ENCODE results near the gene S100A4. TPM values are rescaled to one million over a fixed set of nuclear protein-coding genes. Genes with fewer than 3 reads are reported as not detected.
"Not testable (repeated sequence)": the region's sequence is repeated elsewhere in the genome, so short reads cannot be mapped to it uniquely, and the experiment has no call there.

The S100A4 gene
- polyA plus RNA-seq, 1 donor: 29.0 TPM

- DNase-seq: no peak
Measured at GRCh38 chr1:153534925-153535241, 10.7 kb downstream of the S100A4 start.

- DNase-seq: no peak
Measured at GRCh38 chr1:153534226-153534924, 11.2 kb downstream of the S100A4 start.

- DNase-seq: no peak
Measured at GRCh38 chr1:153533689-153534201, 11.9 kb downstream of the S100A4 start.

GRCh38 chr1:153532769-153533599, 12.6 kb downstream of the S100A4 start:
- DNase-seq: peak; percentile 86

GRCh38 chr1:153532181-153532580, 13.4 kb downstream of the S100A4 start:
- no peak for DNase-seq

GRCh38 chr1:153531638-153532037, 14.0 kb downstream of the S100A4 start:
- DNase-seq: no peak

- DNase-seq: no peak
Measured at GRCh38 chr1:153527683-153528040, 17.9 kb downstream of the S100A4 start.

GRCh38 chr1:153527023-153527682, 18.5 kb downstream of the S100A4 start:
- no peak for DNase-seq

GRCh38 chr1:153526132-153526543, 19.5 kb downstream of the S100A4 start:
- DNase-seq: no peak

GRCh38 chr1:153525088-153525728, 20.4 kb downstream of the S100A4 start:
- no peak for DNase-seq

- DNase-seq: not testable (repeated sequence)
Measured at GRCh38 chr1:153522353-153523048, 23.1 kb downstream of the S100A4 start.

GRCh38 chr1:153521808-153522207, 23.8 kb downstream of the S100A4 start:
- not testable (repeated sequence) for DNase-seq

- no peak for DNase-seq
Measured at GRCh38 chr1:153520818-153521476, 24.7 kb downstream of the S100A4 start.

- DNase-seq: not testable (repeated sequence)
Measured at GRCh38 chr1:153520137-153520691, 25.4 kb downstream of the S100A4 start.

- no peak for DNase-seq
Measured at GRCh38 chr1:153519242-153519641, 26.4 kb downstream of the S100A4 start.

GRCh38 chr1:153515504-153516394, 29.9 kb downstream of the S100A4 start:
- no peak for DNase-seq

- no peak for DNase-seq
Measured at GRCh38 chr1:153513666-153514065, 31.9 kb downstream of the S100A4 start.

- no peak for DNase-seq
Measured at GRCh38 chr1:153513023-153513422, 32.6 kb downstream of the S100A4 start.

- DNase-seq: peak; percentile 76
Measured at GRCh38 chr1:153510984-153511410, 34.6 kb downstream of the S100A4 start.
